HepG2 (cell line): Measurements from ENCODE around the gene PRKAR1B. TPM values are rescaled to one million over a fixed set of nuclear protein-coding genes. Genes with fewer than 3 reads are reported as not detected.

ENCODE experiments used
- ATAC-seq: fragments of 200-7000 bp; cut with Tn5 transposase; 3 replicates; pipeline ENCODE4 v1.9.1; 2020; ENCODE audit warnings: mild to moderate bottlenecking, moderate library complexity
- BruUV-seq: library from RNA; stranded (reverse); fragments of 400-500 nt; replicated peaks from 2 replicates; lab custom pipeline; 2021; lab: Mats Ljungman, UMichigan
- CTCF ChIA-PET: fragments of 300-600 bp; formaldehyde crosslinking; extraction: SDS; loops from one replicate; lab custom pipeline; 2021; ENCODE audit warnings: low total read pairs, inconsistent platforms, low intra/inter-chr PET ratio; lab: Yijun Ruan, JAX
- POLR2A ChIA-PET: fragments of 350-600 bp; sonication (Branson Sonifier 250); formaldehyde crosslinking; loops from one replicate; lab custom pipeline; 2020; ENCODE audit warnings: antibody characterized with exemption, inconsistent platforms; lab: Yijun Ruan, JAX
- DNase-seq: peaks from one replicate; pipeline ENCODE4 v3.0.0-alpha.2; 2015; ENCODE audit warnings: low spot score
- FAIRE-seq: peaks from 3 replicates; lab custom pipeline; 2011; peaks lifted over from hg19 to GRCh38; lab: Jason Lieb, UNC
- H2AFZ ChIP-seq: one replicate; pipeline ENCODE4 v1.6.1; 2011; ENCODE audit warnings: low read length, inconsistent platforms
- H3K27ac ChIP-seq: fragments of 300-600 bp; 3 replicates; pipeline ENCODE4 v1.8.0; 2011; ENCODE audit warnings: mixed run types, mild to moderate bottlenecking, mixed read lengths, low read length, inconsistent platforms; ENCODE audit not compliant: insufficient read depth; ENCODE audit errors: extremely low read length
- H3K27me3 ChIP-seq, 2 experiments: fragments of 200-600 bp in 1 of 2; 2 replicates in 1 of 2; 3 replicates in 1 of 2; pipeline versions ENCODE4 v1.6.0 to v1.8.0; 2011; ENCODE audit warnings: low read length in 2 of 2, mild to moderate bottlenecking in 2 of 2, moderate library complexity in 2 of 2, inconsistent platforms in 1 of 2; ENCODE audit not compliant: insufficient read depth in 2 of 2, control insufficient read depth in 1 of 2
- H3K36me3 ChIP-seq, 2 experiments: fragments of 200-600 bp in 1 of 2; replicated peaks in 1 of 2; 2 replicates in 1 of 2; 3 replicates in 1 of 2; pipeline versions ENCODE4 v1.5.1 to v1.8.0; 2011; ENCODE audit warnings: low read length in 2 of 2, inconsistent platforms in 1 of 2; ENCODE audit not compliant: insufficient read depth in 2 of 2, control insufficient read depth in 1 of 2
- H3K4me1 ChIP-seq: 2 replicates; pipeline ENCODE4 v1.5.1; 2012; ENCODE audit warnings: low read length, inconsistent platforms; ENCODE audit not compliant: insufficient read depth
- H3K4me2 ChIP-seq: 2 replicates; pipeline ENCODE4 v1.6.0; 2011; ENCODE audit warnings: low read depth, low read length, inconsistent platforms
- H3K4me3 ChIP-seq, 3 experiments: fragments of 200-600 bp in 1 of 3; sonication (generic), shearing (Covaris generic) in 1 of 3; replicated peaks in 1 of 3; 2 replicates each; pipeline ENCODE4 v1.5.1; 2011 to 2016; ENCODE audit warnings: low read length in 3 of 3, inconsistent platforms in 2 of 3, low read depth in 2 of 3, mild to moderate bottlenecking in 2 of 3, control low read depth in 1 of 3, mixed read lengths in 1 of 3; ENCODE audit not compliant: insufficient read depth in 1 of 3
- H3K79me2 ChIP-seq: one replicate; pipeline ENCODE4 v1.6.1; 2011; ENCODE audit warnings: low read length, inconsistent platforms; ENCODE audit not compliant: insufficient read depth
- H3K9ac ChIP-seq: 2 replicates; pipeline ENCODE4 v1.6.0; 2011; ENCODE audit warnings: mild to moderate bottlenecking, low read depth, low read length, inconsistent platforms; ENCODE audit not compliant: insufficient read depth
- H3K9me3 ChIP-seq: 2 replicates; pipeline ENCODE4 v1.5.1; 2012; ENCODE audit warnings: mild to moderate bottlenecking, low read length
- H4K20me1 ChIP-seq: 2 replicates; pipeline ENCODE4 v1.6.0; 2011; ENCODE audit warnings: inconsistent platforms, mild to moderate bottlenecking, low read length, moderate library complexity; ENCODE audit not compliant: insufficient read depth
- DR1 ChIP-seq: sonication (generic); formaldehyde crosslinking; IDR thresholded peaks from 2 replicates; pipeline ENCODE4 v1.8.0; 2021; ENCODE audit warnings: mild to moderate bottlenecking, missing genetic modification reagents, inconsistent platforms
- NFATC3 ChIP-seq: sonication (generic); formaldehyde crosslinking; IDR thresholded peaks from 2 replicates; pipeline ENCODE4 v1.5.1; 2020; ENCODE audit warnings: mild to moderate bottlenecking, missing genetic modification reagents
- NFIC ChIP-seq: IDR thresholded peaks from 2 replicates; pipeline ENCODE4 v1.6.1; 2012; ENCODE audit warnings: mild to moderate bottlenecking, low read length, inconsistent platforms
- SIN3A ChIP-seq: IDR thresholded peaks from 2 replicates; pipeline ENCODE4 v1.6.1; 2011; ENCODE audit warnings: low read depth, mild to moderate bottlenecking, control low read depth, low read length, borderline replicate concordance
- ZNF281 ChIP-seq: sonication (generic); formaldehyde crosslinking; IDR thresholded peaks from 2 replicates; pipeline ENCODE4 v1.4.0; 2020; ENCODE audit warnings: missing genetic modification reagents, borderline replicate concordance
- ZNF564 ChIP-seq: sonication (generic); formaldehyde crosslinking; IDR thresholded peaks from 2 replicates; pipeline ENCODE4 v1.8.1; 2023; ENCODE audit warnings: mild to moderate bottlenecking, missing genetic modification reagents
- ZNF652 ChIP-seq: IDR thresholded peaks from 2 replicates; pipeline ENCODE4 v1.6.1; 2016; ENCODE audit warnings: low read depth, borderline replicate concordance
- ZNF790 ChIP-seq: sonication (generic); formaldehyde crosslinking; IDR thresholded peaks from 2 replicates; pipeline ENCODE4 v1.8.0; 2022; ENCODE audit warnings: missing genetic modification reagents, mild to moderate bottlenecking, borderline replicate concordance
- WGBS: methylation state at CpG from one replicate; pipeline ENCODE4 v1.1.6; 2017; ENCODE audit warnings: low lambda C conversion rate; 5-methylcytosine and 5-hydroxymethylcytosine counted together
- in situ Hi-C: cut with HindIII; loops from 2 replicates; pipeline ENCODE4 v1.10.0; 2017; ENCODE audit warnings: low pct_unique_long_range_greater_than_20kb; ENCODE audit not compliant: extremely low pct_ligation_motif_present
- intact Hi-C: fragments of 100-400 bp; cut with micrococcal nuclease; formaldehyde crosslinking; loops from one replicate; pipeline ENCODE4 v1.10.0; 2022; ENCODE audit not compliant: unreplicated experiment
- polyA plus RNA-seq, 8 experiments: library from polyadenylated mRNA; depleted of rRNA in 3 of 8; stranded (reverse) in 7 of 8; unstranded in 1 of 8; fragments of >200 nt; fragmentation: Illumina TruSeq in 4 of 8; extraction: Trizol in 4 of 8; gene quantifications; 2 replicates each; pipeline versions ENCODE4 v1.2.1 to v1.2.3, GENCODE V29; 2011 to 2016; ENCODE audit warnings: low read depth in 4 of 8, missing spikeins in 1 of 8, mixed read lengths in 1 of 8; ENCODE audit not compliant: insufficient read depth in 1 of 8
- total RNA-seq, 5 experiments: library from RNA; depleted of rRNA; stranded (reverse); fragments of >200 nt; fragmentation: Illumina TruSeq; extraction: Trizol; gene quantifications; 2 replicates each; pipeline ENCODE4 v1.2.3, GENCODE V29; 2016; ENCODE audit warnings: low read depth in 1 of 5

PRKAR1B gene
- total and polyA plus RNA-seq, 2 of the 13 experiments (the other 11 are each of a cell fraction or from before 2014, with no cell fraction given): 7.9 to 28.2 TPM

- TF ChIP-seq DR1 (CRISPR knock-in tag) (no peak), NFIC (no peak), ZNF281 (CRISPR knock-in tag) (no peak), ZNF652 (CRISPR knock-in tag) (no peak)
Measured at GRCh38 chr7:714251-714671, 12.8 kb downstream of the PRKAR1B start (continued).

- no peak overlapping the region for H2AFZ ChIP-seq
- H3K9ac ChIP-seq: no peak overlapping the region
- in situ Hi-C loops: no loop called here
- BruUV-seq: no TSS peak
- no peak overlapping the region for H3K4me3 ChIP-seq
- H3K36me3 ChIP-seq: peaks cover 5 to 11% of the 10 kb centered on the region in 2 experiments; a peak in 4 of 5 replicates
- CTCF ChIA-PET: no interaction called here
- DNase-seq: no peak
- FAIRE-seq: no peak
- H3K79me2 ChIP-seq: peaks cover 5% of the 10 kb centered on the region
- no peaks in the 10 kb centered on the region for H4K20me1 ChIP-seq
- no peak; the same call in 2 of the 3 replicates for ATAC-seq
- H3K27me3 ChIP-seq: no peaks in the 10 kb centered on the region
- TF ChIP-seq ZNF790 (CRISPR knock-in tag): no peak
- no peak for TF ChIP-seq ZNF564 (CRISPR knock-in tag)
- TF ChIP-seq SIN3A: no peak
- no peak for TF ChIP-seq NFATC3 (CRISPR knock-in tag)
- TF ChIP-seq, all 625 proteins: peak for 0
- POLR2A ChIA-PET: no interaction called here
- Histone ChIP-seq H3K4me1 (no peaks in the 10 kb centered on the region), H3K27ac (no peak overlapping the region), H3K4me2 (no peak overlapping the region), H3K9me3 (no peaks in the 10 kb centered on the region)
- WGBS: 92% methylated on average over 16 of the region's 16 CpGs
- intact Hi-C loops: no loop called here
Measured at GRCh38 chr7:713488-714230, 13.4 kb downstream of the PRKAR1B start.
